Activated CD8-positive, alpha-beta memory T cell treated with anti-CD3 and anti-CD28 coated beads, Interleukin-2, amount 50 U/mL, for 24 hours (primary cell): Measurements from ENCODE around the gene SLX1B.
"Not testable (repeated sequence)": the region's sequence is repeated elsewhere in the genome, so short reads cannot be mapped to it uniquely, and the experiment has no call there.

Experiments
- DNase-seq: peaks from one replicate; pipeline ENCODE4 v3.0.0-alpha.2; 2020; ENCODE audit errors: extremely low read depth

The SLX1B gene

DNA sequence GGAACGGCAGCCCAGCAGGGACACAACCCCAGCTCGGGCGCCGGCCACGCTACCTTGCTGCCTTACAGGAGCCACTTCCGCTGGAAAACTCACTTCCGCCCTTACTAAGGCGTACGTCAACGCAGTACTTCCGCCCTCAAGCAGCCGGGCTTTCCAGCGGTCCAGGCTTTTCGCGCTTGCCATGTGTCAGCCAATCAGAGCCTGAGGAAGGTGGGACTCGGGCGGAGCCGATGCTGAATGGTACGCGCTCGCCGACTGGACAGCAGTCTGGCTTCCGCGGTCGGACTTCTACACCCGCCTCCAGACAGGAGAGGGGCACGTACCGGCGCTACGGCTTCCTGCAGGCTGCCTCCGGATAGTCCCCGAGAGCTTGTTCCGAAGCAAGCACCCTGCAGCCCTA is at the start of gene SLX1B, which contains the start of gene BOLA2:
Gene SLX1B, plus strand, starts transcription at position 265 of the 400 bp plus-strand sequence.
Gene BOLA2, minus strand, starts transcription at position 83 of the 400 bp plus-strand sequence. CDS start 98 bp downstream, outside the sequence.
- not testable (repeated sequence) for DNase-seq

- DNase-seq: not testable (repeated sequence)
Observed at GRCh38 chr16:29405249-29405648, 49.1 kb upstream of the SLX1B start.

- DNase-seq: not testable (repeated sequence)
Observed at GRCh38 chr16:29423587-29423986, 30.7 kb upstream of the SLX1B start.

DNA sequence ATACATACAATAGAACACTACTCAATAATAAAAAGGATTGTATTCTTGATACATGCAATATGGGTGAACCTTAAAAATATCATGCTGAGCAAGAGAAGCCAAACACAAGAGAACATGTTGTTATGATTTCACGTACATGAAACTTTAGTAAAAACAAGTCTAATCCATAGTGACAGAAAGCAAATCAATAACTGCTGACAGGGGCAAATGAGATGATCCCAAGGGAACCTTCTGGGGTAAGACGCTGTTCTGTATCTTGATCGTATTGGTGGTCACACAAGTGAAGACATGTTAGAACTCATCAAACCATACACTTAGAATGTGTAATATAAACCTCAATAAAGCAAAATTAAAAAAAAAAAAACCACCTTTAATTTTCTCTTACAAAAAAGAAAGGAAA is 28.9 kb upstream of the SLX1B start:
- DNase-seq: not testable (repeated sequence)

- not testable (repeated sequence) for DNase-seq
Observed at GRCh38 chr16:29453754-29454153, 579 bp upstream of the SLX1B start.

DNA sequence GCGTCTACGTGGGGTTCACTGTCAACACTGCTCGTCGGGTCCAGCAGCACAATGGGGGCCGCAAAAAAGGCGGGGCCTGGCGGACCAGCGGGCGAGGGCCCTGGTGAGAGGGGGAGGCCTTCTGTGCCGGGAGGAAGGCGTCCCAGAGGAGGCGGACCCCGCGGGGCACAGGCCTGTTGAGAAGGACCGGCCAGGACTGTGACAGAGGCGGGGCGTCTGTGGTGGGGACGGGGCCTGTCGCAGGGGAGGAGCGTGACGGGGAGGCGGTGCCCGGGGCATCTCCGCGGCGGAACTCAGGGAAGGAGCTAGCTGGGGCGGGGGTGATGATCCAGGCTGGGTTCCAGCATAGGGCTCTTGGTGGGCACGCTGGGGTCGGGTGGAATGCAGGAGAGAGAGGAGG is 495 bp downstream of the SLX1B start:
- not testable (repeated sequence) for DNase-seq

DNA sequence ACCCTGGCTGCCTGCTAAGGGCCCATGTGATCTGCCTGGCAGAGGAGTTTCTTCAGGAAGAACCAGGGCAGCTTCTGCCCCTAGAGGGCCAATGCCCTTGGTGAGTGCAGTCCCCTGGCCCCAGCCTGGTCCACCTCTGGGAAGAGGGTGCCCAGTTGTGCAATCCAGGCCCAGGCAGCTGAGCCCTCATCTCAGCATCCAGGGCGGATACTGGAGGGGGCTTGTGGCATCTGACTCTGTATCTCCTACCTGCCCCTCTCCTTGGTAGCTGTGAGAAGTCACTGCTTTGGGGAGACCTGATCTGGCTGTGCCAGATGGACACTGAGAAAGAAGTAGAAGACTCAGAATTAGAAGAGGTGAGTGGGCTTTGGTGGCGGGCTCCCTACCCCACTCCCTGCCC is 3.3 kb downstream of the SLX1B start:
- not testable (repeated sequence) for DNase-seq

DNA sequence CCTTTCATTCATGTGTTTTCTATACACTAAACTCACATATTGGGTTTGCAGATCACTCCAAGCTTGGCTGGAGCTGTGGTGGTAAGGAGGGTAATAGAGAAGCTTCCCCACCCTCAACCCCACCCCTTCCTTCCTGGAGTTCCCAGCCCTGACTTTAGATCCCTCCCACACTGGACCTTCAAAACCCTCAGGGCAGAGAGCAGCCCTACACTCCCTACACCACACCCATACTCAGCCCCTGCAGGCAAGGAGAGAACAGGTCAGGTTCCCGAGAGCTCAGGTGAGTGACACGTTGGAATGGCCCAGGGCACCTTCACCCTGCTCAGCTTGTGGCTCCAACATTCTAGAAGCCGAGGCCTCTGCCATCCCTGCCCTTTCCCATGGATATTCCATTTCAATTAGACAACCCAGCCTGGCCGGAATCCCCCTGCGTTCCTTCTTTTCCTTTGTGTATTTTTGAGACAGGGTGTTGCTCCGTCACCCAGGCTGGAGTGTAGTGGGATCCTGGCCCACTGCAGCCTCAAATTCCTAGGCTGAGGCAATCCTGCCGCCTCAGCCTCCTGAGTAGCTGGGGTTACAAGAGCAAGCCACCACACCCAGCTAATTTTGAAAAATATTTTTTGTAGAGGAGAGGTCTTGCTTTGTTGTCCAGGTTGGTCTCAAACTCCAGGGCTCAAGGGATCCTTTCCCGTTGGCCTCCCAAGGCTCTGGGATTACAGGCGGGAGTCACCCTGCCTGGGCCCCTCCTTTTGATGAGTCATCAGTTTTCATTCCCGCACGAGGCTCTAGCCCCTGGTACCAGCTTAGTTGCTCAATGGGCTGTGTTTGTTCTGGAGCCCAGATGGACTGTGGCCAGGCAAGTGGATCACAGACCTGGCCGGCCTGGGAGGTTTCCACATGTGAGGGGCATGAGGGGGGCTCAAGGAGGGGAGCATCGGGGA is 5.6 kb downstream of the SLX1B start, which contains the start of gene SULT1A4:
Gene SULT1A4, plus strand, starts transcription at position 208 of the 941 bp plus-strand sequence. CDS start 1,473 bp downstream, outside the sequence.
- DNase-seq: not testable (repeated sequence)

DNA sequence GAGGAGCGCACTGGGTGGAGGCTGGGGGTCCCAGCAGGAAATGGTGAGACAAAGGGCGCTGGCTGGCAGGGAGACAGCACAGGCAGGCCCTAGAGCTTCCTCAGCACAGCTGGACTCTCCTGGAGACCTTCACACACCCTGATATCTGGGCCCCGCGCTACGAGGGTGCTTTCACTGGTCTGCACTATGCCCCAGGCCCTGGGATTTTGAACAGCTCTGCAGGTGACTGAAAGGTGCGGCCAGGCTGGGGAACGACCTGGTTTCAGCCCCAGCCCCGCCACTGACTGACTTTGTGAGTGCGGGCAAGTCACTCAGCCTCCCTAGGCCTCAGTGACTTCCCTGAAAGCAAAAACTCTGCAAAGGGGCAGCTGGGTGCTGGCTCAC is 6.3 kb downstream of the SLX1B start:
- not testable (repeated sequence) for DNase-seq

DNA sequence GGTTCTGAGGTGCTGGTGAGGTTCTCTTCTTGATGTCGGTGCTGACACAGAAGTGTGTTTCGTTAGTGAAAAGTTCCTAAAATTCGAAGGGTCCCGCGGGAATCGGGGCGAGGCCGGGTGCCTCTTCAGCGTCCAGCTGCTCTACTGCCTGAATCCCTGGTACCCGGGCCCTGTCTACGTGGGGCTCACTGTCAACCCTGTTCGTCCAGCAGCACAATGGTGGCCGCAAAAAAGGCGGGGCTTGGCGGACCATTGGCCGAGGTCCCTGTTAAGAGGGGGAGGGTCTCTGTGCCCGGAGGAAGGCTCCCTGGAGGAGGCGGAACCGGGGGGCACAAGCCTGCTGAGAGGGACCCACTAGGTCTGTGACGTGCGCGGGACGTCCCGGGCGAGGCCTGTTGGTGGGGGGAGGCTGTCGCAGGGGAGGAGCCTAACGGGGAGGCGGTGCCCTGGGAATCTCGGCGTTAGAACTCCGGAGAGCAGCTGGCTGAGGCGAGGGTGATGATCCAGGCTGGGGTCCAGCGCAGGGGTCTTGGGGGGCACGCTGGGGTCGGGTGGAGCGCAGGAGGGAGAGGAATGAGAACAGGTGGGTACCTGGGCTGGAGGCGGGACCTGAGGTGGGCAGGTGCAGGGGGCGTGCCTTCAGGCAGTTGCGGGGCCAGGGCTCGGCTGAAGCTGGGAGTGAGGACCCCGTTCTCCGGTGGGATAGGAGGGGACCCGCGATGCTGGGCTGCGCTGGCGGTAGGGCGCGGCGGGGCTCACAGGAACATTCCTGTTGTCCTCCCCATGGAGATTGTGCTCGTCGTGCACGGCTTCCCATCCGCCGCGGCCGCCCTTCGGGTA is 11.9 kb downstream of the SLX1B start:
- DNase-seq: not testable (repeated sequence)

GRCh38 chr16:29466904-29467303 is 12.6 kb downstream of the SLX1B start:
- DNase-seq: not testable (repeated sequence)

DNA sequence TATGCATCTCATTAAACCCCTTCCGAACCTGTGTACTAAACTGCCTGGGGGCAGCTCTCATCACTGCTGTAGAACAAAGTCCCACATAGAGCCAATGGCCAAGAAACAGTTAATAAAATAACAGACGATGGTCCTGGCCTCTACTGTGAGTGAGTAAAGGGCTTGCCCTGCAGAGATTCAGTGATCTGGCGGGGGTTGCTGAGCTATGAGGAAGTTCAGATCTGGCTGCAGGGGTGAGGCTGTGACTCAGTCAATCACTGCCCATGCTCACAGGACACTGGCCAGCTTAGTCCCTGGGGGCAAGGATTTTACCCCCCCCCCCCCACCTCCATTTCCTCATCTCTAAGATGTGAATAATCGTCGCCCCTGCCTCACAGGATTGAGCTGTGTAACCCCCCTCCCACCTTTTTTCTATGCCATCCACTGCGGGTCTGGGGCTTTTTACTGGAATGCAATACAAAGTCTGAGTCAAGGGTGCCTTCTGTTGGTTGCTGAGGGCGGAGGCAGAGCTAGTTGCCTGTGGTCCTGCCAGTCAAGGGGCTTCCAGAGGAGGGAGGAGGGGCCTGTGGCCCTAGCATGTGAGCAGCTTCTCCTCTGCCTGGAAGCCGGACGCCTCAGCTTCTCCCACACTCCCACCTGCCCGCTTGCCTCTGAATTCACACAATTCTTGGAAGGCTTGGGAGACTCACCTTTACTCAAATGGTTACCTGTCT is 13.5 kb downstream of the SLX1B start:
- not testable (repeated sequence) for DNase-seq

DNA sequence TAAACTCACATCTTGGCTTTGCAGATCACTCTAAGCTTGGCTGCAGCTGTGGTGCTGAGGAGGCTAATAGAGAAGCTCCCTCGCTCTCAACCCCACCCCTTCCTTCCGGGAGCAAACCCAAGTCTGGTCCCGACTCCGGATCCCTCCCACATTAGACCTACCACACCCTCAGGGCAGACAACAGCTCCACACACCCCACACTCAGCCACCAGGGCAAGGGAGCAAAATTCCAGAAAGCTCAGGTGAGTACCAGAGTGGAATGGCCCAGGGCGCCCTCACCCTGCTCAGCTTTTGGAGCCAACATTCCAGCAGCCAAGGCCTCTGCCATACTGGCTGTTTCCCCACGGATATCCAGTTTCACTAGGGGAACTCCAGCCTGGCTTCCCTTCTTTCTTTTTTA is 15.3 kb downstream of the SLX1B start:
- not testable (repeated sequence) for DNase-seq

DNA sequence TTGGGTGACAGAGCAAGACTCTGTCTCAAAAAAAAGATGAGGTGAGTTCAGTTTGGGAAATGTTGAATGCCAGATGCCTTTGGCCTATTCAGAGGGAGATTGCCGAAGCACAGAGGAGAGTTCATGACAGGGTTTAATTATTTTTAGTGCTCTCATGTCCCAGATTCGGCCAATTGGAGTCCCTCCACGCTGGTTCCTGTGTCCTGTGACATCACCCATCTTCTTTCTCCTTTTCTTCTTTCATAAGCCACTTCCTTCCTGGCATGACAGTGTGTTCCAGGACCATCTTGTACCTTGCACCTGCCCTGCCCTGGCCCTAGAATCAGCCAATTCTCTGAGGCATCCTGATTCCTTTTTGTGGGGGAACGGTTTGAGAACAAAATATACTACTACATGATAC is 17.7 kb downstream of the SLX1B start:
- not testable (repeated sequence) for DNase-seq

- DNase-seq: not testable (repeated sequence)
Observed at GRCh38 chr16:29482276-29482675, 27.9 kb downstream of the SLX1B start.

- not testable (repeated sequence) for DNase-seq
Observed at GRCh38 chr16:29506308-29506707, 52.0 kb downstream of the SLX1B start, which contains the start of gene NPIPB12. TSS of gene NPIPB12 (minus strand) at chr16:29506408.
